B cell (primary cell): ENCODE measurements around the gene TRIM62. TPM values are rescaled to one million over a fixed set of nuclear protein-coding genes. Genes with fewer than 3 reads are reported as not detected.

Source experiments
- ATAC-seq: fragments of 200-7000 bp; cut with Tn5 transposase; one replicate; pipeline ENCODE4 v1.10.0; 2021; ENCODE audit warnings: low read depth, mild to moderate bottlenecking, moderate number of reproducible peaks, moderate library complexity
- CTCF ChIA-PET: fragments of 350-600 bp; sonication (Branson Sonifier 250); formaldehyde crosslinking; loops from one replicate; lab custom pipeline; 2021; ENCODE audit warnings: antibody characterized with exemption, inconsistent platforms; lab: Charles Lee
- POLR2A ChIA-PET: fragments of 350-600 bp; sonication (Branson Sonifier 250); formaldehyde crosslinking; loops from one replicate; lab custom pipeline; 2021; ENCODE audit warnings: antibody characterized with exemption; lab: Charles Lee
- DNase-seq: peaks from one replicate; pipeline ENCODE4 v3.0.0; 2013
- H2AFZ ChIP-seq: 2 replicates; pipeline ENCODE4 v1.6.1; 2012; ENCODE audit warnings: mild to moderate bottlenecking, low read depth, low read length; ENCODE audit not compliant: insufficient read depth, poor library complexity, severe bottlenecking
- H3K27ac ChIP-seq, 2 donors: 1 replicate in 1 of 2; 2 replicates in 1 of 2; pipeline ENCODE4 v1.5.1; 2012 to 2013; ENCODE audit warnings: low read length in 2 of 2, mild to moderate bottlenecking in 2 of 2, moderate library complexity in 1 of 2
- H3K27me3 ChIP-seq, 4 experiments: fragments of 200-600 bp in 1 of 4; sonication (generic) in 1 of 4; replicated peaks in 1 of 4; 1 replicate in 2 of 4; 2 replicates in 2 of 4; pipeline versions ENCODE4 v1.6.1 to v1.7.0; 2013 to 2016; ENCODE audit warnings: low read length in 3 of 4, mild to moderate bottlenecking in 2 of 4, mixed read lengths in 1 of 4, moderate library complexity in 1 of 4; ENCODE audit not compliant: insufficient read depth in 4 of 4, control insufficient read depth in 3 of 4; ENCODE audit errors: control extremely low read depth in 1 of 4
- H3K36me3 ChIP-seq, 2 experiments: replicated peaks in 1 of 2; 1 replicate in 1 of 2; 2 replicates in 1 of 2; pipeline versions ENCODE4 v1.6.1 to v1.7.1; 2013; ENCODE audit warnings: low read length in 1 of 2; ENCODE audit not compliant: insufficient read depth in 2 of 2, control insufficient read depth in 1 of 2; ENCODE audit errors: control extremely low read depth in 1 of 2, extremely low read depth in 1 of 2
- H3K4me1 ChIP-seq, 2 donors: fragments of 200-600 bp in 1 of 2; sonication (generic) in 1 of 2; 1 replicate in 1 of 2; 2 replicates in 1 of 2; pipeline versions ENCODE4 v1.5.1 to v1.6.1; 2013 to 2017; ENCODE audit warnings: low read length in 2 of 2; ENCODE audit not compliant: control insufficient read depth in 2 of 2, insufficient read depth in 2 of 2
- H3K4me2 ChIP-seq: replicated peaks from 2 replicates; pipeline ENCODE3; 2012; ENCODE audit warnings: mild to moderate bottlenecking, low read depth, low read length; ENCODE audit not compliant: poor library complexity, severe bottlenecking
- H3K4me3 ChIP-seq, 5 experiments: fragments of 200-600 bp in 1 of 5; sonication (generic) in 1 of 5; 1 replicate in 3 of 5; 2 replicates in 2 of 5; pipeline versions ENCODE4 v1.5.1 to v1.7.0; 2011 to 2016; ENCODE audit warnings: low read length in 4 of 5, mild to moderate bottlenecking in 4 of 5, low read depth in 2 of 5, control low read depth in 1 of 5, moderate library complexity in 1 of 5; ENCODE audit not compliant: insufficient read depth in 1 of 5; ENCODE audit errors: control extremely low read depth in 1 of 5, extremely low read depth in 1 of 5
- H3K79me2 ChIP-seq: fragments of 200-600 bp; sonication (generic); one replicate; pipeline ENCODE4 v1.6.0; 2016; ENCODE audit warnings: low read length; ENCODE audit not compliant: control insufficient read depth, insufficient read depth
- H3K9ac ChIP-seq: fragments of 200-600 bp; sonication (generic); 2 replicates; pipeline ENCODE4 v1.6.1; 2017; ENCODE audit warnings: mild to moderate bottlenecking, low read length, moderate library complexity
- H3K9me3 ChIP-seq, 3 donors: one replicate each; pipeline versions ENCODE4 v1.6.1 to v1.7.1; 2013; ENCODE audit warnings: low read length in 2 of 3; ENCODE audit not compliant: control insufficient read depth in 2 of 3, insufficient read depth in 1 of 3; ENCODE audit errors: control extremely low read depth in 1 of 3
- H4K20me1 ChIP-seq: 2 replicates; pipeline ENCODE4 v1.6.0; 2012; ENCODE audit warnings: mild to moderate bottlenecking, low read length; ENCODE audit not compliant: insufficient read depth, control insufficient read depth, poor library complexity, severe bottlenecking
- H3K27ac Mint-ChIP-seq: one replicate; pipeline ENCODE4 v1.8.0; 2021; ENCODE audit warnings: mixed read lengths
- H3K27me3 Mint-ChIP-seq: one replicate; pipeline ENCODE4 v1.8.0; 2021; ENCODE audit warnings: mixed read lengths
- H3K4me1 Mint-ChIP-seq: one replicate; pipeline ENCODE4 v1.8.0; 2021; ENCODE audit warnings: mixed read lengths
- H3K4me3 Mint-ChIP-seq: one replicate; pipeline ENCODE4 v1.8.0; 2021; ENCODE audit warnings: mixed read lengths
- H3K9me3 Mint-ChIP-seq: one replicate; pipeline ENCODE4 v1.8.0; 2022; ENCODE audit warnings: mixed read lengths; ENCODE audit not compliant: insufficient read depth
- CTCF ChIP-seq: fragments of 200-600 bp; IDR thresholded peaks from one replicate; pipeline ENCODE4 v1.8.0; 2022; ENCODE audit warnings: antibody characterized with exemption, mild to moderate bottlenecking
- EZH2 ChIP-seq: IDR thresholded peaks from 2 replicates; pipeline ENCODE4 v1.6.1; 2012; ENCODE audit warnings: borderline replicate concordance, low read depth, mild to moderate bottlenecking, moderate library complexity, low read length; ENCODE audit not compliant: insufficient read depth, poor library complexity, severe bottlenecking
- WGBS: methylation state at CpG from one replicate; pipeline ENCODE4 v1.1.5; 2013; ENCODE audit warnings: missing lambda C conversion rate; ENCODE audit not compliant: insufficient coverage; 5-methylcytosine and 5-hydroxymethylcytosine counted together
- intact Hi-C: fragments of 100-400 bp; cut with micrococcal nuclease; formaldehyde crosslinking; loops from one replicate; pipeline ENCODE4 v1.10.0; 2022
- polyA plus RNA-seq: library from polyadenylated mRNA; depleted of rRNA; stranded (reverse); fragments of >200 nt; gene quantifications from 2 replicates; pipeline ENCODE4 v1.2.3, GENCODE V29; 2012
- total RNA-seq, 2 donors: library from RNA; stranded (reverse); fragments of 120-200 nt in 1 of 2; gene quantifications; 1 replicate in 1 of 2; 2 replicates in 1 of 2; pipeline versions ENCODE4 v1.2.3 to v1.2.4, GENCODE V29; 2013 to 2022

Gene TRIM62
- total and polyA plus RNA-seq, 2 donors (not counting 1 experiment from before 2014, with no cell fraction given), result 10.7 to 24.1 TPM

- WGBS, result 100% methylated on average over 1 of the region's 4 CpGs
- H3K27ac ChIP-seq, result no peak overlapping the region
- no peak overlapping the region for H3K9ac ChIP-seq
- intact Hi-C loops, result no loop called here
- H3K79me2 ChIP-seq, result peaks cover 11% of the 10 kb centered on the region
- no peaks in the 10 kb centered on the region for H3K9me3 ChIP-seq
- no peak overlapping the region for H2AFZ ChIP-seq
- peaks cover 22% of the 10 kb centered on the region for H4K20me1 ChIP-seq
- H3K36me3 ChIP-seq, result peaks cover 0 to 7% of the 10 kb centered on the region in 2 experiments
- H3K4me2 ChIP-seq, result no peak overlapping the region
- Mint-ChIP-seq H3K9me3 (no peaks in the 10 kb centered on the region), H3K27ac (no peak overlapping the region), H3K4me3 (no peak overlapping the region), H3K27me3 (no peaks in the 10 kb centered on the region), H3K4me1 (peaks cover 25% of the 10 kb centered on the region)
- POLR2A ChIA-PET, result no interaction called here
- DNase-seq (no peak), ATAC-seq (no peak)
- peaks cover 5 to 15% of the 10 kb centered on the region in 2 donors for H3K4me1 ChIP-seq
- H3K27me3 ChIP-seq, result no peaks in the 10 kb centered on the region
- H3K4me3 ChIP-seq, result no peak overlapping the region
- TF ChIP-seq EZH2 (no peak), CTCF (no peak)
- CTCF ChIA-PET, result no interaction called here
These were observed 5.0 kb downstream of the TRIM62 start for GRCh38 chr1:33176887-33177286.

- peaks cover 25% of the 10 kb centered on the region for H3K4me1 Mint-ChIP-seq
- H3K4me3 Mint-ChIP-seq, result no peak overlapping the region
- no peak overlapping the region for H3K4me3 ChIP-seq
- CTCF ChIA-PET, result no interaction called here
- H3K4me1 ChIP-seq, result peaks cover 5 to 14% of the 10 kb centered on the region in 2 donors
- H3K9me3 Mint-ChIP-seq, result no peaks in the 10 kb centered on the region
- ATAC-seq, result no peak
- H3K27me3 Mint-ChIP-seq, result no peaks in the 10 kb centered on the region
- 89% methylated on average over 10 of the region's 11 CpGs for WGBS
- peaks cover 0 to 7% of the 10 kb centered on the region in 2 experiments for H3K36me3 ChIP-seq
- peaks cover 23% of the 10 kb centered on the region for H4K20me1 ChIP-seq
- H3K27ac ChIP-seq, result no peak overlapping the region
- no peak overlapping the region for H2AFZ ChIP-seq
- H3K9ac ChIP-seq, result no peak overlapping the region
- no peak overlapping the region for H3K4me2 ChIP-seq
- H3K27ac Mint-ChIP-seq, result no peak overlapping the region
- TF ChIP-seq EZH2 (no peak), CTCF (no peak)
- no peak for DNase-seq
- intact Hi-C loops, result no loop called here
- peaks cover 11% of the 10 kb centered on the region for H3K79me2 ChIP-seq
- no peaks in the 10 kb centered on the region for H3K9me3 ChIP-seq
- H3K27me3 ChIP-seq, result no peaks in the 10 kb centered on the region
- POLR2A ChIA-PET, result no interaction called here
These were observed 5.4 kb downstream of the TRIM62 start for GRCh38 chr1:33176362-33176850.
